ENCODE results near the gene CLOCK.
A peak's percentile ranks its signal among the peaks of the same experiment; 100 is the strongest.

CLOCK gene

GRCh38 chr4:55524844-55525571 lies 21.7 kb downstream of the CLOCK start:
- no peak for DNase-seq (ENCODE audit: insufficient read length, low spot score)
- no peak for TF ChIP-seq CTCF (IDR thresholded peaks at IDR 0.05; ENCODE audit: insufficient read depth, missing control alignments)
- FAIRE-seq = peak; percentile 32

- FAIRE-seq (no peak), DNase-seq (ENCODE audit: insufficient read length, low spot score) (no peak)
- no peak for TF ChIP-seq CTCF (IDR thresholded peaks at IDR 0.05; ENCODE audit: insufficient read depth, missing control alignments)
These were observed 28.3 kb downstream of the CLOCK start for GRCh38 chr4:55518442-55518841.

- DNase-seq (ENCODE audit: insufficient read length, low spot score) (no peak), FAIRE-seq (no peak)
These were observed 29.0 kb downstream of the CLOCK start for GRCh38 chr4:55517526-55518229.

GRCh38 chr4:55512922-55513571 lies 33.7 kb downstream of the CLOCK start:
- no peak for TF ChIP-seq CTCF (IDR thresholded peaks at IDR 0.05; ENCODE audit: insufficient read depth, missing control alignments)
- DNase-seq (ENCODE audit: insufficient read length, low spot score) = no peak
- no peak for FAIRE-seq

More at GRCh38 chr4:55517526-55518229, 29.0 kb downstream of the CLOCK start:
- no peak for TF ChIP-seq CTCF (IDR thresholded peaks at IDR 0.05; ENCODE audit: insufficient read depth, missing control alignments)

- no peak for TF ChIP-seq CTCF (IDR thresholded peaks at IDR 0.05; ENCODE audit: insufficient read depth, missing control alignments)
- DNase-seq (ENCODE audit: insufficient read length, low spot score) (no peak), FAIRE-seq (no peak)
These were observed 34.6 kb downstream of the CLOCK start for GRCh38 chr4:55512077-55512476.

GRCh38 chr4:55510685-55511084 lies 36.0 kb downstream of the CLOCK start:
- no peak for FAIRE-seq
- TF ChIP-seq CTCF (IDR thresholded peaks at IDR 0.05; ENCODE audit: insufficient read depth, missing control alignments) = no peak
- no peak for DNase-seq (ENCODE audit: insufficient read length, low spot score)
